SK-N-SH treated with all-trans-retinoic acid at 6 μM for 48 hours (cell line): ENCODE measurements around the gene HDAC4.

Source experiments
- ATAC-seq: fragments of 200-7000 bp; cut with Tn5 transposase; 3 replicates; pipeline ENCODE4 v1.9.1; 2020; ENCODE audit warnings: mild to moderate bottlenecking, moderate library complexity
- ARNTL ChIP-seq: fragments of 450-650 bp; formaldehyde crosslinking; IDR thresholded peaks from 2 replicates; pipeline ENCODE4 v1.5.0; 2020; ENCODE audit warnings: low read depth, mild to moderate bottlenecking, moderate library complexity, borderline replicate concordance
- CREB5 ChIP-seq: fragments of 250-450 bp; sonication (Bioruptor Pico); IDR thresholded peaks from 2 replicates; pipeline ENCODE4 v1.5.1; 2020; ENCODE audit warnings: low read depth, mild to moderate bottlenecking, moderate library complexity
- CSDC2 ChIP-seq: fragments of 250-450 bp; sonication (Bioruptor Pico); IDR thresholded peaks from 2 replicates; pipeline ENCODE4 v1.5.0; 2020; ENCODE audit warnings: mild to moderate bottlenecking, moderate library complexity
- CSRNP3 ChIP-seq: fragments of 250-450 bp; sonication (Bioruptor Pico); IDR thresholded peaks from 2 replicates; pipeline ENCODE4 v1.5.1; 2021; ENCODE audit warnings: mild to moderate bottlenecking, moderate library complexity
- ESRRG ChIP-seq: fragments of 250-450 bp; sonication (Bioruptor Pico); IDR thresholded peaks from 2 replicates; pipeline ENCODE4 v1.6.1; 2021; ENCODE audit warnings: mild to moderate bottlenecking
- GLIS3 ChIP-seq: fragments of 250-450 bp; sonication (Bioruptor Pico); IDR thresholded peaks from 2 replicates; pipeline ENCODE4 v1.5.0; 2020; ENCODE audit warnings: mild to moderate bottlenecking, moderate library complexity
- ISL1 ChIP-seq: fragments of 250-450 bp; sonication (Bioruptor Pico); IDR thresholded peaks from 2 replicates; pipeline ENCODE4 v2.1.2; 2022; ENCODE audit warnings: mild to moderate bottlenecking, moderate library complexity
- OSR1 ChIP-seq: fragments of 250-450 bp; sonication (Bioruptor Pico); IDR thresholded peaks from 2 replicates; pipeline ENCODE4 v1.8.0; 2022; ENCODE audit warnings: moderate library complexity, mild to moderate bottlenecking, inconsistent platforms
- PPARA ChIP-seq: fragments of 250-450 bp; sonication (Bioruptor Pico); IDR thresholded peaks from 2 replicates; pipeline ENCODE4 v1.5.0; 2020; ENCODE audit warnings: mild to moderate bottlenecking, borderline replicate concordance
- RARB ChIP-seq: fragments of 250-450 bp; sonication (Bioruptor Pico); IDR thresholded peaks from 2 replicates; pipeline ENCODE4 v1.8.0; 2021; ENCODE audit warnings: mild to moderate bottlenecking, moderate library complexity
- TCF4 ChIP-seq: fragments of 250-450 bp; sonication (Bioruptor Pico); IDR thresholded peaks from 2 replicates; pipeline ENCODE4 v1.8.0; 2021; ENCODE audit warnings: mild to moderate bottlenecking, moderate library complexity, borderline replicate concordance
- TOX ChIP-seq: fragments of 250-450 bp; sonication (Bioruptor Pico); IDR thresholded peaks from 2 replicates; pipeline ENCODE4 v1.8.0; 2021; ENCODE audit warnings: mild to moderate bottlenecking, moderate library complexity, borderline replicate concordance
- ZC3H10 ChIP-seq: fragments of 250-450 bp; sonication (Bioruptor Pico); IDR thresholded peaks from 2 replicates; pipeline ENCODE4 v1.5.1; 2021; ENCODE audit warnings: mild to moderate bottlenecking, moderate library complexity
- ZFP3 ChIP-seq: fragments of 250-450 bp; sonication (Bioruptor Pico); IDR thresholded peaks from 2 replicates; pipeline ENCODE4 v1.5.0; 2020; ENCODE audit warnings: mild to moderate bottlenecking, moderate library complexity
- ZFP30 ChIP-seq: fragments of 450-650 bp; formaldehyde crosslinking; IDR thresholded peaks from 2 replicates; pipeline ENCODE4 v1.5.0; 2022; ENCODE audit warnings: mild to moderate bottlenecking, moderate library complexity
- ZNF565 ChIP-seq: fragments of 450-650 bp; formaldehyde crosslinking; conservative IDR thresholded peaks from 2 replicates; pipeline ENCODE4 v1.5.0; 2020; ENCODE audit warnings: low read depth, mild to moderate bottlenecking, moderate library complexity
- ZNF70 ChIP-seq: fragments of 450-650 bp; formaldehyde crosslinking; IDR thresholded peaks from 2 replicates; pipeline ENCODE4 v1.5.0; 2020; ENCODE audit warnings: mild to moderate bottlenecking, moderate library complexity
- ZNF8 ChIP-seq: fragments of 450-650 bp; formaldehyde crosslinking; IDR thresholded peaks from 2 replicates; pipeline ENCODE4 v1.5.0; 2020; ENCODE audit warnings: mild to moderate bottlenecking, moderate library complexity
- TF ChIP-seq, protein P1 (sequence below): fragments of 250-450 bp; sonication (Bioruptor Pico); IDR thresholded peaks from 2 replicates; pipeline ENCODE4 v1.8.0; 2020; ENCODE audit warnings: mild to moderate bottlenecking, moderate library complexity, borderline replicate concordance
- TF ChIP-seq, protein P2 (sequence below): fragments of 250-450 bp; sonication (Bioruptor Pico); IDR thresholded peaks from 2 replicates; pipeline ENCODE4 v1.5.0; 2020; ENCODE audit warnings: mild to moderate bottlenecking, moderate library complexity
- TF ChIP-seq, protein P3 (sequence below): fragments of 250-450 bp; sonication (Bioruptor Pico); IDR thresholded peaks from 2 replicates; pipeline ENCODE4 v1.8.0; 2021; ENCODE audit warnings: low read depth, mild to moderate bottlenecking, moderate library complexity, borderline replicate concordance

Gene HDAC4

GRCh38 chr2:239133945-239134570 lies 266.8 kb downstream of the HDAC4 start:
- no peak for ATAC-seq
- TF ChIP-seq ISL1 (CRISPR knock-in tag) (no peak), ZFP3 (CRISPR knock-in tag) (no peak), CSRNP3 (CRISPR knock-in tag) (no peak), RARB (CRISPR knock-in tag) (no peak), OSR1 (CRISPR knock-in tag) (no peak), CSDC2 (CRISPR knock-in tag) (no peak), CREB5 (no peak)
- TF ChIP-seq, protein P1, sequence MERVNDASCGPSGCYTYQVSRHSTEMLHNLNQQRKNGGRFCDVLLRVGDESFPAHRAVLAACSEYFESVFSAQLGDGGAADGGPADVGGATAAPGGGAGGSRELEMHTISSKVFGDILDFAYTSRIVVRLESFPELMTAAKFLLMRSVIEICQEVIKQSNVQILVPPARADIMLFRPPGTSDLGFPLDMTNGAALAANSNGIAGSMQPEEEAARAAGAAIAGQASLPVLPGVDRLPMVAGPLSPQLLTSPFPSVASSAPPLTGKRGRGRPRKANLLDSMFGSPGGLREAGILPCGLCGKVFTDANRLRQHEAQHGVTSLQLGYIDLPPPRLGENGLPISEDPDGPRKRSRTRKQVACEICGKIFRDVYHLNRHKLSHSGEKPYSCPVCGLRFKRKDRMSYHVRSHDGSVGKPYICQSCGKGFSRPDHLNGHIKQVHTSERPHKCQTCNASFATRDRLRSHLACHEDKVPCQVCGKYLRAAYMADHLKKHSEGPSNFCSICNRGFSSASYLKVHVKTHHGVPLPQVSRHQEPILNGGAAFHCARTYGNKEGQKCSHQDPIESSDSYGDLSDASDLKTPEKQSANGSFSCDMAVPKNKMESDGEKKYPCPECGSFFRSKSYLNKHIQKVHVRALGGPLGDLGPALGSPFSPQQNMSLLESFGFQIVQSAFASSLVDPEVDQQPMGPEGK: no peak

DNA sequence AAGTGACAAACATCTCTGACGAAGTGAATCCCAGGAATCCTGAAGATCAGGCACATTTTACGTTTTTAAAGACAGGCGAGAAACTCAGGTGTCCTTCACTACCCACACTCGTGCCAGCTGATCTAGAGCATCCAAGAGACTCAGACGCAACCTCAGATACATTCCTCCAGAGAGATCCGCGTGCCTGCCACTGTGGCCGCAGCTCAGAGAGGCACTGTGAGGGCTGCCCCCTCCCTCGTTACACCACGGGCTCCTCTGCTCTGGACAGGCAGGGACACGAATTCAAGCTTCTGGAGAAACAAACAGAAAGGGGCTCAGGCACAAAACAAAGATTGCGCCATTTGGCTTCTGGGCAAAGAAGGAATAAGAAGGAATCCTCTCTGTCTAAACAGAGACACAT lies 268.0 kb downstream of the HDAC4 start:
- ATAC-seq: no peak
- TF ChIP-seq ZNF8 (CRISPR knock-in tag) (no peak), OSR1 (CRISPR knock-in tag) (no peak)
- TF ChIP-seq, protein P1: no peak

- TF ChIP-seq ISL1 (CRISPR knock-in tag): no peak
- TF ChIP-seq, protein P2, sequence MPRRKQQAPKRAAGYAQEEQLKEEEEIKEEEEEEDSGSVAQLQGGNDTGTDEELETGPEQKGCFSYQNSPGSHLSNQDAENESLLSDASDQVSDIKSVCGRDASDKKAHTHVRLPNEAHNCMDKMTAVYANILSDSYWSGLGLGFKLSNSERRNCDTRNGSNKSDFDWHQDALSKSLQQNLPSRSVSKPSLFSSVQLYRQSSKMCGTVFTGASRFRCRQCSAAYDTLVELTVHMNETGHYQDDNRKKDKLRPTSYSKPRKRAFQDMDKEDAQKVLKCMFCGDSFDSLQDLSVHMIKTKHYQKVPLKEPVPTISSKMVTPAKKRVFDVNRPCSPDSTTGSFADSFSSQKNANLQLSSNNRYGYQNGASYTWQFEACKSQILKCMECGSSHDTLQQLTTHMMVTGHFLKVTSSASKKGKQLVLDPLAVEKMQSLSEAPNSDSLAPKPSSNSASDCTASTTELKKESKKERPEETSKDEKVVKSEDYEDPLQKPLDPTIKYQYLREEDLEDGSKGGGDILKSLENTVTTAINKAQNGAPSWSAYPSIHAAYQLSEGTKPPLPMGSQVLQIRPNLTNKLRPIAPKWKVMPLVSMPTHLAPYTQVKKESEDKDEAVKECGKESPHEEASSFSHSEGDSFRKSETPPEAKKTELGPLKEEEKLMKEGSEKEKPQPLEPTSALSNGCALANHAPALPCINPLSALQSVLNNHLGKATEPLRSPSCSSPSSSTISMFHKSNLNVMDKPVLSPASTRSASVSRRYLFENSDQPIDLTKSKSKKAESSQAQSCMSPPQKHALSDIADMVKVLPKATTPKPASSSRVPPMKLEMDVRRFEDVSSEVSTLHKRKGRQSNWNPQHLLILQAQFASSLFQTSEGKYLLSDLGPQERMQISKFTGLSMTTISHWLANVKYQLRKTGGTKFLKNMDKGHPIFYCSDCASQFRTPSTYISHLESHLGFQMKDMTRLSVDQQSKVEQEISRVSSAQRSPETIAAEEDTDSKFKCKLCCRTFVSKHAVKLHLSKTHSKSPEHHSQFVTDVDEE: no peak
- TF ChIP-seq ZNF565 (CRISPR knock-in tag): no peak
- no peak for ATAC-seq
These were observed 268.6 kb downstream of the HDAC4 start for GRCh38 chr2:239132156-239132709.

GRCh38 chr2:239131521-239131920 lies 269.3 kb downstream of the HDAC4 start:
- no peak for ATAC-seq
- no peak for TF ChIP-seq ZC3H10 (CRISPR knock-in tag)
- TF ChIP-seq, protein P3, sequence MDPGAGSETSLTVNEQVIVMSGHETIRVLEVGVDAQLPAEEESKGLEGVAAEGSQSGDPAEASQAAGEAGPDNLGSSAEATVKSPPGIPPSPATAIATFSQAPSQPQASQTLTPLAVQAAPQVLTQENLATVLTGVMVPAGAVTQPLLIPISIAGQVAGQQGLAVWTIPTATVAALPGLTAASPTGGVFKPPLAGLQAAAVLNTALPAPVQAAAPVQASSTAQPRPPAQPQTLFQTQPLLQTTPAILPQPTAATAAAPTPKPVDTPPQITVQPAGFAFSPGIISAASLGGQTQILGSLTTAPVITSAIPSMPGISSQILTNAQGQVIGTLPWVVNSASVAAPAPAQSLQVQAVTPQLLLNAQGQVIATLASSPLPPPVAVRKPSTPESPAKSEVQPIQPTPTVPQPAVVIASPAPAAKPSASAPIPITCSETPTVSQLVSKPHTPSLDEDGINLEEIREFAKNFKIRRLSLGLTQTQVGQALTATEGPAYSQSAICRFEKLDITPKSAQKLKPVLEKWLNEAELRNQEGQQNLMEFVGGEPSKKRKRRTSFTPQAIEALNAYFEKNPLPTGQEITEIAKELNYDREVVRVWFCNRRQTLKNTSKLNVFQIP (CRISPR knock-in tag): no peak
- no peak for TF ChIP-seq ARNTL
- TF ChIP-seq ZNF70: no peak
- TF ChIP-seq ISL1 (CRISPR knock-in tag): no peak
- no peak for TF ChIP-seq RARB (CRISPR knock-in tag)
- no peak for TF ChIP-seq TCF4
- no peak for TF ChIP-seq GLIS3 (CRISPR knock-in tag)
- no peak for TF ChIP-seq ZNF8 (CRISPR knock-in tag)
- no peak for TF ChIP-seq PPARA
- TF ChIP-seq ZFP30 (CRISPR knock-in tag): no peak
- no peak for TF ChIP-seq TOX (CRISPR knock-in tag)
- no peak for TF ChIP-seq CSDC2 (CRISPR knock-in tag)
- TF ChIP-seq ESRRG (CRISPR knock-in tag): no peak
- TF ChIP-seq, protein P1: no peak
- TF ChIP-seq CREB5: no peak
